Hepatocyte (in vitro differentiated cells): Measurements from ENCODE around the gene LMF1. TPM values are rescaled to one million over a fixed set of nuclear protein-coding genes. Genes with fewer than 3 reads are reported as not detected.

Source experiments
- DNase-seq: peaks from one replicate; pipeline ENCODE4 v3.0.0-alpha.2; 2016; ENCODE audit warnings: low spot score
- H2AFZ ChIP-seq: fragments of 200-600 bp; sonication (generic); 2 replicates; pipeline ENCODE4 v1.6.0; 2016; ENCODE audit warnings: antibody characterized with exemption, mild to moderate bottlenecking
- H3K27ac ChIP-seq: fragments of 200-600 bp; sonication (generic); 2 replicates; pipeline ENCODE4 v1.5.1; 2016; ENCODE audit warnings: mild to moderate bottlenecking
- H3K27me3 ChIP-seq: fragments of 200-600 bp; sonication (generic); 2 replicates; pipeline ENCODE4 v1.6.1; 2016
- H3K36me3 ChIP-seq: fragments of 200-600 bp; sonication (generic); replicated peaks from 2 replicates; pipeline ENCODE4 v1.5.1; 2016; ENCODE audit warnings: low read depth; ENCODE audit not compliant: insufficient read depth
- H3K4me1 ChIP-seq: fragments of 200-600 bp; sonication (generic); 2 replicates; pipeline ENCODE4 v1.5.1; 2016; ENCODE audit warnings: mild to moderate bottlenecking, moderate library complexity; ENCODE audit not compliant: insufficient read depth
- H3K4me2 ChIP-seq: fragments of 200-600 bp; sonication (generic); 2 replicates; pipeline ENCODE4 v1.6.0; 2016
- H3K4me3 ChIP-seq: fragments of 200-600 bp; sonication (generic); 2 replicates; pipeline ENCODE4 v1.5.1; 2016; ENCODE audit warnings: mild to moderate bottlenecking
- H3K79me2 ChIP-seq: fragments of 200-600 bp; sonication (generic); 2 replicates; pipeline ENCODE4 v1.6.0; 2017; ENCODE audit warnings: mild to moderate bottlenecking
- H3K9me2 ChIP-seq: fragments of 200-600 bp; sonication (generic); replicated peaks from 2 replicates; pipeline ENCODE4 v1.6.0; 2017; ENCODE audit warnings: mild to moderate bottlenecking; ENCODE audit not compliant: insufficient read depth
- H3K9me3 ChIP-seq: fragments of 200-600 bp; sonication (generic); 2 replicates; pipeline ENCODE4 v1.5.1; 2016; ENCODE audit warnings: low read depth, mild to moderate bottlenecking
- H4K20me1 ChIP-seq: fragments of 200-600 bp; sonication (generic); 2 replicates; pipeline ENCODE4 v1.6.0; 2016; ENCODE audit warnings: mild to moderate bottlenecking; ENCODE audit not compliant: insufficient read depth, poor library complexity, severe bottlenecking
- CTCF ChIP-seq: fragments of 200-600 bp; sonication (generic); IDR thresholded peaks from 2 replicates; pipeline ENCODE4 v1.5.1; 2016; ENCODE audit warnings: antibody characterized with exemption, mild to moderate bottlenecking; ENCODE audit not compliant: poor library complexity
- EZH2 ChIP-seq: fragments of 200-600 bp; sonication (generic); IDR thresholded peaks from 2 replicates; pipeline ENCODE4 v1.6.1; 2016; ENCODE audit warnings: antibody characterized with exemption, mild to moderate bottlenecking, borderline replicate concordance
- EZH2phosphoT487 ChIP-seq: fragments of 200-600 bp; sonication (generic); IDR thresholded peaks from one replicate; pipeline ENCODE4 v1.6.1; 2018; ENCODE audit warnings: antibody characterized with exemption, mild to moderate bottlenecking, low read depth, moderate library complexity; ENCODE audit not compliant: unreplicated experiment, severe bottlenecking
- WGBS: methylation state at CpG from one replicate; pipeline ENCODE4 v1.1.6; 2016; ENCODE audit warnings: low lambda C conversion rate; ENCODE audit errors: missing lambda C conversion rate; 5-methylcytosine and 5-hydroxymethylcytosine counted together
- polyA plus RNA-seq: library from polyadenylated mRNA; unstranded; fragments of >200 nt; fragmentation: Nextera tagmentation; extraction: Ambion mirVana; gene quantifications from 2 replicates; pipeline ENCODE4 v1.2.1, GENCODE V29; 2016
- total RNA-seq: library from RNA; depleted of rRNA; stranded (reverse); fragments of >200 nt; gene quantifications from 2 replicates; pipeline ENCODE4 v1.2.3, GENCODE V29; 2014

The LMF1 gene
- total and polyA plus RNA-seq, 2 experiments from 2014 or later, result 27.2 to 34.3 TPM

GRCh38 chr16:892536-893255, 78.1 kb downstream of the LMF1 start:
- 94% methylated on average over 25 of the region's 35 CpGs for WGBS
- Histone ChIP-seq H3K36me3 (no peaks in the 10 kb centered on the region), H3K27me3 (no peaks in the 10 kb centered on the region)

GRCh38 chr16:892006-892405, 78.8 kb downstream of the LMF1 start:
- H3K79me2 ChIP-seq, result no peaks in the 10 kb centered on the region
- no peaks in the 10 kb centered on the region for H3K36me3 ChIP-seq
- WGBS, result 97% methylated on average over 19 of the region's 19 CpGs
- H2AFZ ChIP-seq, result no peak overlapping the region
- no peak for TF ChIP-seq EZH2phosphoT487
- TF ChIP-seq CTCF, result no peak
- no peak for TF ChIP-seq EZH2
- H4K20me1 ChIP-seq, result no peaks in the 10 kb centered on the region
- H3K9me2 ChIP-seq, result no peaks in the 10 kb centered on the region
- H3K27ac ChIP-seq, result no peak overlapping the region
- H3K4me3 ChIP-seq, result no peak overlapping the region
- H3K4me2 ChIP-seq, result no peak overlapping the region
- H3K27me3 ChIP-seq, result no peaks in the 10 kb centered on the region
- H3K4me1 ChIP-seq, result peaks cover 5% of the 10 kb centered on the region
- H3K9me3 ChIP-seq, result no peaks in the 10 kb centered on the region
- DNase-seq, result no peak

More at GRCh38 chr16:892536-893255, 78.1 kb downstream of the LMF1 start:
- no peak overlapping the region for H3K27ac ChIP-seq
- no peak overlapping the region for H2AFZ ChIP-seq
- H3K4me3 ChIP-seq, result no peak overlapping the region
- DNase-seq, result no peak
- H3K9me2 ChIP-seq, result no peaks in the 10 kb centered on the region
- no peak overlapping the region for H3K4me2 ChIP-seq
- H3K9me3 ChIP-seq, result no peaks in the 10 kb centered on the region
- H4K20me1 ChIP-seq, result no peaks in the 10 kb centered on the region
- TF ChIP-seq EZH2, result no peak
- no peak for TF ChIP-seq EZH2phosphoT487
- no peak for TF ChIP-seq CTCF
- no peaks in the 10 kb centered on the region for H3K79me2 ChIP-seq
- H3K4me1 ChIP-seq, result no peaks in the 10 kb centered on the region

GRCh38 chr16:891353-891740, 79.4 kb downstream of the LMF1 start:
- no peak overlapping the region for H3K4me3 ChIP-seq
- no peak overlapping the region for H3K27ac ChIP-seq
- H4K20me1 ChIP-seq, result no peaks in the 10 kb centered on the region
- peaks cover 7% of the 10 kb centered on the region for H3K4me1 ChIP-seq
- no peaks in the 10 kb centered on the region for H3K9me3 ChIP-seq
- H3K27me3 ChIP-seq, result no peaks in the 10 kb centered on the region
- H3K36me3 ChIP-seq, result no peaks in the 10 kb centered on the region
- no peaks in the 10 kb centered on the region for H3K9me2 ChIP-seq
- no peak overlapping the region for H3K4me2 ChIP-seq
- no peak for DNase-seq
- WGBS, result 96% methylated on average over 11 of the region's 11 CpGs
- no peaks in the 10 kb centered on the region for H3K79me2 ChIP-seq
- TF ChIP-seq CTCF (no peak), EZH2 (no peak), EZH2phosphoT487 (no peak)
- no peak overlapping the region for H2AFZ ChIP-seq
